Measurements from ENCODE around the gene TIMM17A. TPM values are rescaled to one million over a fixed set of nuclear protein-coding genes. Genes with fewer than 3 reads are reported as not detected.

TIMM17A gene
- total and polyA plus RNA-seq, 2 of the 8 experiments (the other 6 are each of a cell fraction or from before 2014, with no cell fraction given): 30.3 to 57.1 TPM

DNA sequence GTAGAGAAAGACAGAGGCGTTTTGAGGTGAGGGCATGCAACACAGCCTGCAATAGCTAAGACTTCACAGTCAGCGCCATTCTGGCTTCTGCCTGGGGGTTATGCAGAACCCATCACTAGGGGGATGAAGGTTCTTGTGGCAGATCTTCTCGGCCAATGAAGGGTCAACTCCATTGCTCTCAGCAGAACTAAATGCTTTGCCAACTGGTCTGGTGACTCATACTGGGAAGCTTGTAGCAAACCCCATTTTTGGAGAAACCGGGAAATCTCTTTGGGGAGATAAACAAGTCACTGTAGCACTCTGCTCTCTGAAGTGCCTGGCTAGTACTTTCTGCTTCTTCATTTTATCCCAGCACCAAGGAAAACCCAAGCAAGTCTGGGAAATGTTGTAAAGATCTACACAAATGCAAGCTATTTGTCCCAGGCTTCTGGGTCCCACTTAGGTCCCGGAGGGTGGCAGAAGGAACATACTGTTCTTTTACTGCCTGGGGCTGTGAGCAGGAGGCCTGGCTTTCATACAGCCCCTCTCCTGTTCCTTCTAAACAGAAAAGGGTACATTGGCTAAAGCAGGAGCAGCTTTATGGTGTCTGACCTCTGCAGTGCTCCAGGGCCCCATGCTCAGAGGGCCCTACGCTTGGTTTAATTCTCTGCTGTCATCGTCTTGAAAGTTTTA, 37.8 kb upstream of the TIMM17A start (continued):
- no peak for TF ChIP-seq SIX5 (IDR thresholded peaks at IDR 0.05; ENCODE audit: low read depth, low read length)
- no peak for TF ChIP-seq SAP30 (IDR thresholded peaks at IDR 0.05; ENCODE audit: insufficient read depth, insufficient replicate concordance, low read length)
- no peak for TF ChIP-seq EZH2 (IDR thresholded peaks at IDR 0.05; ENCODE audit: low read depth, low read length, severe bottlenecking)
- TF ChIP-seq HDAC6 (IDR thresholded peaks at IDR 0.05; ENCODE audit: low read depth, low read length): no peak
